GM12878 (cell line): ENCODE data around the gene SLU7. TPM values are rescaled to one million over a fixed set of nuclear protein-coding genes. Genes with fewer than 3 reads are reported as not detected.

Experiments
- ATAC-seq: fragments of 200-7000 bp; cut with Tn5 transposase; 3 replicates; pipeline ENCODE4 v1.9.1; 2020; ENCODE audit warnings: mild to moderate bottlenecking, moderate library complexity
- BruUV-seq: library from RNA; stranded (reverse); fragments of 400-500 nt; replicated peaks from 2 replicates; lab custom pipeline; 2021; lab: Mats Ljungman, UMichigan
- CTCF ChIA-PET: fragments of 300-600 bp; sonication (Branson Sonifier 250); formaldehyde crosslinking; extraction: SDS; loops from one replicate; lab custom pipeline; 2021; ENCODE audit warnings: inconsistent platforms; lab: Yijun Ruan, JAX
- POLR2A ChIA-PET: fragments of 350-600 bp; formaldehyde crosslinking; extraction: SDS; loops from one replicate; lab custom pipeline; 2021; ENCODE audit warnings: inconsistent platforms; lab: Charles Lee
- RAD21 ChIA-PET: fragments of 300-600 bp; sonication (Branson Sonifier 250); formaldehyde crosslinking; loops from one replicate; lab custom pipeline; 2023; ENCODE audit warnings: antibody characterized with exemption; ENCODE audit not compliant: unreplicated experiment; lab: Charles Lee
- SMC1A ChIA-PET: fragments of 300-600 bp; sonication (Branson Sonifier 250); formaldehyde crosslinking; loops from one replicate; lab custom pipeline; 2023; ENCODE audit not compliant: unreplicated experiment, uncharacterized antibody; lab: Charles Lee
- DNase-seq: peaks from one replicate; pipeline ENCODE4 v3.0.0-alpha.2; 2011; ENCODE audit warnings: low read depth, low spot score
- FAIRE-seq: peaks from 3 replicates; lab custom pipeline; 2011; peaks lifted over from hg19 to GRCh38; lab: Jason Lieb, UNC
- H2AFZ ChIP-seq: 2 replicates; pipeline ENCODE4 v1.6.0; 2011; ENCODE audit warnings: low read depth, low read length, control low read depth; ENCODE audit not compliant: control insufficient read depth
- H3K27ac ChIP-seq: 2 replicates; pipeline ENCODE4 v1.5.1; 2011; ENCODE audit warnings: control low read depth; ENCODE audit not compliant: control insufficient read depth, insufficient read depth
- H3K27me3 ChIP-seq, 2 experiments: replicated peaks in 1 of 2; 2 replicates each; pipeline versions ENCODE4 v1.6.0 to v1.6.1; 2011; ENCODE audit warnings: low read length in 1 of 2; ENCODE audit not compliant: control insufficient read depth in 2 of 2, insufficient read depth in 2 of 2
- H3K36me3 ChIP-seq, 2 experiments: 2 replicates each; pipeline ENCODE4 v1.5.1; 2011; ENCODE audit warnings: low read length in 1 of 2; ENCODE audit not compliant: control insufficient read depth in 2 of 2, insufficient read depth in 2 of 2
- H3K4me1 ChIP-seq: 2 replicates; pipeline ENCODE4 v1.6.1; 2011; ENCODE audit warnings: mild to moderate bottlenecking, low read length, moderate library complexity, mixed read lengths; ENCODE audit not compliant: control insufficient read depth, insufficient read depth
- H3K4me2 ChIP-seq: 2 replicates; pipeline ENCODE4 v1.6.0; 2011; ENCODE audit warnings: control low read depth; ENCODE audit not compliant: control insufficient read depth, insufficient read depth
- H3K4me3 ChIP-seq: fragments of 200-600 bp; sonication (generic); 2 replicates; pipeline ENCODE4 v1.5.1; 2016
- H3K79me2 ChIP-seq: 2 replicates; pipeline ENCODE4 v1.6.0; 2011; ENCODE audit warnings: low read length; ENCODE audit not compliant: control insufficient read depth, insufficient read depth
- H3K9ac ChIP-seq: 2 replicates; pipeline ENCODE4 v1.8.0; 2011; ENCODE audit warnings: low read length, control low read depth, mixed read lengths; ENCODE audit not compliant: control insufficient read depth, insufficient read depth
- H3K9me3 ChIP-seq: replicated peaks from 3 replicates; pipeline ENCODE4 v1.5.1; 2011; ENCODE audit warnings: mild to moderate bottlenecking, low read length; ENCODE audit not compliant: control insufficient read depth, insufficient read depth
- H4K20me1 ChIP-seq: 2 replicates; pipeline ENCODE4 v1.6.0; 2011; ENCODE audit not compliant: control insufficient read depth, insufficient read depth
- BRCA1 ChIP-seq: IDR thresholded peaks from 2 replicates; pipeline ENCODE4 v1.6.1; 2011; ENCODE audit warnings: low read depth, low read length, improper control_type of control experiment
- CEBPB ChIP-seq, 2 experiments: fragments of 150-350 bp in 1 of 2; IDR thresholded peaks; 2 replicates each; pipeline ENCODE4 v1.6.1; 2012 to 2014; ENCODE audit warnings: low read depth in 2 of 2, low read length in 2 of 2, borderline replicate concordance in 1 of 2, inconsistent platforms in 1 of 2
- CREM ChIP-seq: IDR thresholded peaks from 2 replicates; pipeline ENCODE4 v1.6.1; 2014; ENCODE audit warnings: antibody characterized with exemption, low read depth
- EP300 ChIP-seq, 2 experiments: fragments of 150-350 bp in 1 of 2; IDR thresholded peaks; 2 replicates each; pipeline ENCODE4 v1.6.1; 2011 to 2012; ENCODE audit warnings: low read depth in 2 of 2, low read length in 2 of 2, borderline replicate concordance in 1 of 2, improper control_type of control experiment in 1 of 2, inconsistent platforms in 1 of 2; ENCODE audit not compliant: control insufficient read depth in 1 of 2
- FOS ChIP-seq: IDR thresholded peaks from 3 replicates; pipeline ENCODE4 v1.6.1; 2011; ENCODE audit warnings: borderline replicate concordance; ENCODE audit not compliant: insufficient read length; ENCODE audit errors: extremely low read depth
- FOXM1 ChIP-seq: IDR thresholded peaks from 2 replicates; pipeline ENCODE4 v1.6.1; 2012; ENCODE audit warnings: low read depth, mild to moderate bottlenecking, inconsistent platforms, low read length, moderate library complexity
- HDAC2 ChIP-seq: fragments of 200-600 bp; sonication (generic); IDR thresholded peaks from 2 replicates; pipeline ENCODE4 v1.6.1; 2017
- IKZF1 ChIP-seq: fragments of 450-650 bp; conservative IDR thresholded peaks from 2 replicates; pipeline ENCODE4 v1.6.1; 2017; ENCODE audit warnings: antibody characterized with exemption, mild to moderate bottlenecking
- IRF4 ChIP-seq: IDR thresholded peaks from 2 replicates; pipeline ENCODE4 v1.6.1; 2011; ENCODE audit warnings: low read depth, low read length
- MEF2A ChIP-seq: IDR thresholded peaks from 2 replicates; pipeline ENCODE4 v1.6.1; 2011; ENCODE audit warnings: low read depth, mild to moderate bottlenecking, low read length, moderate library complexity; ENCODE audit not compliant: insufficient read depth
- NFYB ChIP-seq: IDR thresholded peaks from 2 replicates; pipeline ENCODE4 v1.6.1; 2011; ENCODE audit warnings: low read depth, mild to moderate bottlenecking, low read length, improper control_type of control experiment, moderate library complexity; ENCODE audit not compliant: insufficient read depth
- POU2F2 ChIP-seq: IDR thresholded peaks from 3 replicates; pipeline ENCODE4 v1.6.1; 2011; ENCODE audit warnings: low read depth, mild to moderate bottlenecking, low read length, borderline replicate concordance
- RAD21 ChIP-seq: IDR thresholded peaks from 2 replicates; pipeline ENCODE4 v1.6.1; 2011; ENCODE audit warnings: mild to moderate bottlenecking, low read depth, low read length, moderate library complexity; ENCODE audit not compliant: insufficient read depth
- RB1 ChIP-seq: fragments of 450-650 bp; formaldehyde crosslinking; IDR thresholded peaks from 2 replicates; pipeline ENCODE4 v1.6.1; 2017; ENCODE audit warnings: mild to moderate bottlenecking, borderline replicate concordance
- SMAD5 ChIP-seq: IDR thresholded peaks from 2 replicates; pipeline ENCODE4 v1.6.1; 2016; ENCODE audit warnings: antibody characterized with exemption, low read depth
- TAF1 ChIP-seq: IDR thresholded peaks from 2 replicates; pipeline ENCODE4 v1.6.1; 2011; ENCODE audit warnings: mild to moderate bottlenecking, low read depth, low read length, borderline replicate concordance
- TBL1XR1 ChIP-seq: IDR thresholded peaks from 2 replicates; pipeline ENCODE4 v1.6.1; 2012; ENCODE audit warnings: low read depth, low read length, improper control_type of control experiment
- TCF12 ChIP-seq: IDR thresholded peaks from 2 replicates; pipeline ENCODE4 v1.6.1; 2011; ENCODE audit warnings: low read depth, mild to moderate bottlenecking, low read length
- WGBS: methylation state at CpG from one replicate; pipeline ENCODE4 v1.1.6; 2016; ENCODE audit warnings: low lambda C conversion rate; ENCODE audit not compliant: insufficient replicate concordance, insufficient coverage; ENCODE audit errors: missing lambda C conversion rate; 5-methylcytosine and 5-hydroxymethylcytosine counted together
- in situ Hi-C: fragments of 300-500 bp; cut with MboI; formaldehyde crosslinking; loops from 9 replicates; pipeline ENCODE4 v1.14.3; 2018; ENCODE audit warnings: mixed read lengths
- intact Hi-C: fragments of 100-400 bp; cut with micrococcal nuclease; formaldehyde crosslinking; loops from one replicate; pipeline ENCODE4 v1.14.2; 2022; ENCODE audit not compliant: unreplicated experiment
- polyA plus RNA-seq, 11 experiments: library from polyadenylated mRNA; depleted of rRNA in 4 of 11; unstranded in 6 of 11; stranded (reverse) in 5 of 11; fragments of >200 nt; fragmentation: Nextera tagmentation in 4 of 11; fragmentation: Illumina TruSeq in 1 of 11; extraction: Ambion mirVana in 4 of 11; extraction: Trizol in 1 of 11; gene quantifications; 1 replicate in 1 of 11; 2 replicates in 10 of 11; pipeline versions ENCODE4 v1.2.1 to v1.2.3, GENCODE V29; 2011 to 2016; ENCODE audit warnings: inconsistent platforms in 2 of 11, missing spikeins in 2 of 11, low read depth in 1 of 11
- total RNA-seq, 4 experiments: library from RNA; depleted of rRNA in 3 of 4; stranded (reverse); fragments of >200 nt in 3 of 4; fragmentation: Illumina TruSeq in 1 of 4; extraction: Trizol in 1 of 4; gene quantifications; 2 replicates each; pipeline versions ENCODE4 v1.2.1 to v1.2.3, GENCODE V29; 2013 to 2021
- TF ChIP-seq, protein P1 (sequence below): fragments of 450-650 bp; IDR thresholded peaks from 2 replicates; pipeline ENCODE4 v1.6.1; 2016; ENCODE audit warnings: mild to moderate bottlenecking, moderate library complexity, borderline replicate concordance

SLU7 gene
- total and polyA plus RNA-seq, 10 of the 15 experiments (the other 5 are each of a cell fraction or from before 2014, with no cell fraction given), result 32.7 to 55.2 (median 46.6) TPM

DNA sequence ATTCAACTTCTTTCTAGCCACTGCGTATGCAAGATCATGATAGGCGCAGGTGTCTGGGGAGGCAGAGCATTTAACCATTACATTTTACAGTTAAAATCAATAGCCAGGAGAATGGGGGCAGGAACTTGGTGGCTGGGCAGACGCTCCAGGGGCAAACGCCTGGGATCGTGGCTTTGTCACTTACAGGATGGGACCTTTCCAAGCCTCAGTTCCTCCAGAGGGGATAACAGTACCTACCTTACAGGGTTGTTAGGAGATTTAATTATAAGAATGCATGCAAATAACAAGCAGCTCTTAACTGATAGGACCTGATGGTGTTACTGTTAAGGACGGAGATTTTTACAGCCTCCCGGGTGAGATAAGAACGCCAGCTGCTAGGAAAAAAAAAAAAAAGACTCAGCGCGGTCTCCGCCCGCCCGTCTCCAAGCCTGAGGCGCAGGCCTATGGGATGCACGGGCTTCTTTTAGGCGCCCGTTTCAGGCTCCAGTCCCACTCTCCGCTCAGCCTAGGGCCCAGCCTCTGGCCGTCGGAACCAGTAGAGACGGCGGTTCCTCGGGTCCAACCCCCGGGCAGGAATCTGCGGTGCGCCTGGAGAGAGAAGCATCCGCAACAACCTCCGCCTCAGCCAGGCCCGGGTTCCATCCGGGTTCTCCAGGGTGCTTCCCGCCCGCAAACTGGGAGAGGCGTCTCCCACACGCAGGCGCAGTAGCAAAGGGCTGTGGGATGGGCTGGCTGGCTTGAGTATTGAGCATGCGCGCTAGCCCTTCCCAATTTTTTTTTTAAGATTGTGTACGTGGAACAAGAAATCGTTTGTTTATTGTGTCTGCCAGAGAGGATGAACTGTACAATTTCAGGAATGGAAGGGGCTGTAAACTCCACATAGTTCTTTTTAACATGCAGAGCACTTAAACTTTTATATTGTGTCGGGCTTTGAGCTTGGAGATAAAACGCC is 19.2 kb downstream of the SLU7 start, which contains the start of gene FAM200C:
FAM200C (minus strand) TSS at position 653 of the 952 bp plus-strand sequence. CDS start 4,564 bp downstream, outside the sequence.
- WGBS, result 1% methylated on average over 41 of the region's 41 CpGs
- DNase-seq (peak; percentile 59), ATAC-seq (peak; percentile 92), FAIRE-seq (peak; percentile 92)
- RAD21 ChIA-PET, result interaction anchor here (0.6 to 3.5 kb wide), 5 partner anchors 11 to 102 kb away, joined by 3 to 19 read pairs (median 3); partner anchors contain the start of genes PTTG1 and SLU7
- SMC1A ChIA-PET, result interaction anchor here (0.6 to 2.5 kb wide), 4 partner anchors 9 to 38 kb away, joined by 3 to 11 read pairs (median 8); partner anchors contain the start of gene SLU7
- in situ Hi-C loops, result no loop called here
- intact Hi-C loops, result no loop called here
- BruUV-seq, result TSS peak; percentile 74
- Histone ChIP-seq H3K9ac (peak within 1 kb of the TSS; percentile 89), H3K4me3 (peak within 1 kb of the TSS; percentile 75), H3K36me3 (peaks cover 4 to 7% of the 10 kb centered on the region in 2 experiments), H3K27me3 (no peaks in the 10 kb centered on the region), H3K9me3 (no peaks in the 10 kb centered on the region), H4K20me1 (no peaks in the 10 kb centered on the region), H3K4me1 (no peaks in the 10 kb centered on the region; the same call in 1 of the 2 replicates), H3K27ac (peak within 1 kb of the TSS; percentile 84), H2AFZ (peak within 1 kb of the TSS; percentile 96), H3K79me2 (peaks cover 11% of the 10 kb centered on the region), H3K4me2 (peak within 1 kb of the TSS; percentile 97)
- POLR2A ChIA-PET, result interaction anchor here (0.6 to 2.7 kb wide), 4 partner anchors 11 to 32 kb away, joined by 3 to 21 read pairs (median 6); partner anchors contain the start of genes PTTG1 and SLU7
- CTCF ChIA-PET, result interaction anchor here (0.9 to 3.2 kb wide), 10 partner anchors 9 to 388 kb away, joined by 3 to 13 read pairs (median 4); partner anchors contain the start of gene SLU7
- TF ChIP-seq MEF2A (no peak), IRF4 (0 out of 2 replicates have a peak, but pooled peaks have one; percentile 22), POU2F2 (peak; percentile 45; the same call in 1 of the 3 replicates), CEBPB (IDR thresholded peaks at IDR 0.05; ENCODE audit: borderline replicate concordance in 1 of 2, low read depth in 2 of 2, low read length in 2 of 2) (no peak), RB1 (peak; percentile 85; the same call in 1 of the 2 replicates), TBL1XR1 (no peak), CREM (no peak), TAF1 (peak; percentile 59; the same call in 1 of the 2 replicates), NFYB (no peak), FOXM1 (no peak), SMAD5 (peak; percentile 75; the same call in 1 of the 2 replicates), TCF12 (peak; percentile 23; the same call in 1 of the 2 replicates), FOS (no peak), RAD21 (no peak), IKZF1 (peak; percentile 96), HDAC2 (no peak), EP300 (IDR thresholded peaks at IDR 0.05; ENCODE audit: borderline replicate concordance in 1 of 2, control insufficient read depth in 1 of 2, low read depth in 2 of 2, low read length in 2 of 2) (0 out of 4 replicates have a peak, but pooled peaks of 1 of the 2 experiments have one; percentile 7), BRCA1 (no peak)
- TF ChIP-seq, protein P1, sequence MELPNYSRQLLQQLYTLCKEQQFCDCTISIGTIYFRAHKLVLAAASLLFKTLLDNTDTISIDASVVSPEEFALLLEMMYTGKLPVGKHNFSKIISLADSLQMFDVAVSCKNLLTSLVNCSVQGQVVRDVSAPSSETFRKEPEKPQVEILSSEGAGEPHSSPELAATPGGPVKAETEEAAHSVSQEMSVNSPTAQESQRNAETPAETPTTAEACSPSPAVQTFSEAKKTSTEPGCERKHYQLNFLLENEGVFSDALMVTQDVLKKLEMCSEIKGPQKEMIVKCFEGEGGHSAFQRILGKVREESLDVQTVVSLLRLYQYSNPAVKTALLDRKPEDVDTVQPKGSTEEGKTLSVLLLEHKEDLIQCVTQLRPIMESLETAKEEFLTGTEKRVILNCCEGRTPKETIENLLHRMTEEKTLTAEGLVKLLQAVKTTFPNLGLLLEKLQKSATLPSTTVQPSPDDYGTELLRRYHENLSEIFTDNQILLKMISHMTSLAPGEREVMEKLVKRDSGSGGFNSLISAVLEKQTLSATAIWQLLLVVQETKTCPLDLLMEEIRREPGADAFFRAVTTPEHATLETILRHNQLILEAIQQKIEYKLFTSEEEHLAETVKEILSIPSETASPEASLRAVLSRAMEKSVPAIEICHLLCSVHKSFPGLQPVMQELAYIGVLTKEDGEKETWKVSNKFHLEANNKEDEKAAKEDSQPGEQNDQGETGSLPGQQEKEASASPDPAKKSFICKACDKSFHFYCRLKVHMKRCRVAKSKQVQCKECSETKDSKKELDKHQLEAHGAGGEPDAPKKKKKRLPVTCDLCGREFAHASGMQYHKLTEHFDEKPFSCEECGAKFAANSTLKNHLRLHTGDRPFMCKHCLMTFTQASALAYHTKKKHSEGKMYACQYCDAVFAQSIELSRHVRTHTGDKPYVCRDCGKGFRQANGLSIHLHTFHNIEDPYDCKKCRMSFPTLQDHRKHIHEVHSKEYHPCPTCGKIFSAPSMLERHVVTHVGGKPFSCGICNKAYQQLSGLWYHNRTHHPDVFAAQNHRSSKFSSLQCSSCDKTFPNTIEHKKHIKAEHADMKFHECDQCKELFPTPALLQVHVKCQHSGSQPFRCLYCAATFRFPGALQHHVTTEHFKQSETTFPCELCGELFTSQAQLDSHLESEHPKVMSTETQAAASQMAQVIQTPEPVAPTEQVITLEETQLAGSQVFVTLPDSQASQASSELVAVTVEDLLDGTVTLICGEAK, result 0 out of 2 replicates have a peak, but pooled peaks have one; percentile 14
